Activated CD4-positive, alpha-beta memory T cell treated with anti-CD3 and anti-CD28 coated beads, Interleukin-2, amount 10 ng/mL, durations not matched to agents 7 days and 5 days (primary cell): Measurements from ENCODE around the gene AIPL1. TPM values are rescaled to one million over a fixed set of nuclear protein-coding genes. Genes with fewer than 3 reads are reported as not detected.

Experiments
- CTCF ChIA-PET: fragments of 350-600 bp; sonication (Branson Sonifier 250); formaldehyde crosslinking; loops from one replicate; lab custom pipeline; 2021; ENCODE audit warnings: antibody characterized with exemption, inconsistent platforms; lab: Charles Lee
- POLR2A ChIA-PET: fragments of 350-600 bp; sonication (Branson Sonifier 250); formaldehyde crosslinking; loops from one replicate; lab custom pipeline; 2021; ENCODE audit warnings: antibody characterized with exemption; lab: Charles Lee
- DNase-seq: peaks from one replicate; pipeline ENCODE4 v3.0.0-alpha.2; 2020
- H3K27ac Mint-ChIP-seq: one replicate; pipeline ENCODE4 v1.8.0; 2021; ENCODE audit warnings: mild to moderate bottlenecking, mixed read lengths
- H3K27me3 Mint-ChIP-seq: one replicate; pipeline ENCODE4 v1.8.0; 2021; ENCODE audit warnings: mixed read lengths
- H3K36me3 Mint-ChIP-seq: one replicate; pipeline ENCODE4 v1.8.0; 2021; ENCODE audit warnings: low read depth, mixed read lengths
- H3K4me1 Mint-ChIP-seq: one replicate; pipeline ENCODE4 v1.8.0; 2021; ENCODE audit warnings: mixed read lengths
- H3K4me3 Mint-ChIP-seq: one replicate; pipeline ENCODE4 v1.8.0; 2021; ENCODE audit warnings: mild to moderate bottlenecking, mixed read lengths
- H3K9me3 Mint-ChIP-seq: one replicate; pipeline ENCODE4 v1.8.0; 2021; ENCODE audit warnings: mixed read lengths
- total RNA-seq, 2 experiments: library from RNA; stranded (reverse); gene quantifications; one replicate each; pipeline ENCODE4 v1.2.3, GENCODE V29; 2021

Gene AIPL1
- total RNA-seq, 2 experiments from 2014 or later = not detected

DNA sequence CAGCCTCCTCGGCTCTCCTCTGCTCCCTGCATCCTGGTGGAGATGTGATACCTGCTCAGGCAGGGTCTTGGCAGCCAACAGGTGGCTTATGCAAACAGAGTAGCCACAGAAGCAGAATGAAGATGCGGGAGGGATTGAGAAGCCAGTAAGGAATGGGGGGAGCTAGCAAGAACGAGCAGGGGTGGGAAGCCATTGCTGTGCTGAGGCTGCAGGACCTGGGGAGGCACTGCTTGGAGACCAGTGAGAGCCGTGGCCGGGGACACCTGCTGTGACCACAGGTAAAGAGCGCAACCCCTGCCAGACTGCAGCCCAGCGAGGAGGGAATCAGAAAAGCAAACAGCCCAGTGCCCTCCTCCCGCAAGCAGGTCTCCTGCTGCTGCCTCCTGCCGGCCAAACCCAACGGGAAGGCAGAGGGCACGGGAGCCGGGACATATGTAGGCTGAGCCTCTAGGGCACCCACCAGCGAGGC lies 14.7 kb downstream of the AIPL1 start:
- ChIA-PET POLR2A (no interaction called here), CTCF (interaction anchor here (1.0 to 1.4 kb wide), 2 partner anchors 714 to 826 kb away, joined by 3 read pairs; no protein-coding TSS in a partner anchor)
- Mint-ChIP-seq H3K27ac (no peak overlapping the region), H3K27me3 (peaks cover 45% of the 10 kb centered on the region), H3K4me3 (no peak overlapping the region), H3K9me3 (no peaks in the 10 kb centered on the region), H3K4me1 (peaks cover 2% of the 10 kb centered on the region), H3K36me3 (no peaks in the 10 kb centered on the region)
- DNase-seq = no peak

DNA sequence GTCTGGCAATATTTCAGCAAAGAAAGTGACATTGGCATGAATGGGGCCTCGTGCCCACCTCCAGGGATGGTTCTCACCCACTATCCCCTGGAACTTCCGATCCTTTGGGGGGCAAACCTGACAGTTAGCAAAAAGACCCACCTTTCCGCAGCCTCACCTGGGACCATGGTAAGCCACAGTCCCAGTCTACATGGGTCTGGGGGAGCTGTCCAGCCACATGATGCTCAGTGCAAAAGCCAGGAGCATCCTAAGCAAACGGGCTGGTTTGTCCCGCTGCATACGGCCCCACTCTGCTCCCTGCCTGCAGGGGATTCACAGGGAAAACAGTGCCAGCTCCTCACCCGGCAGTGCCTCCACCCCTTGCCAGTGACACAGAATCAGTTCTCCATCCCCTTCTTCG lies 19.3 kb downstream of the AIPL1 start:
- Mint-ChIP-seq H3K27me3 (peaks cover 17% of the 10 kb centered on the region), H3K36me3 (no peaks in the 10 kb centered on the region), H3K27ac (no peak overlapping the region), H3K4me1 (no peaks in the 10 kb centered on the region), H3K9me3 (no peaks in the 10 kb centered on the region), H3K4me3 (no peak overlapping the region)
- DNase-seq = no peak
- CTCF ChIA-PET = no interaction called here
- POLR2A ChIA-PET = no interaction called here

DNA sequence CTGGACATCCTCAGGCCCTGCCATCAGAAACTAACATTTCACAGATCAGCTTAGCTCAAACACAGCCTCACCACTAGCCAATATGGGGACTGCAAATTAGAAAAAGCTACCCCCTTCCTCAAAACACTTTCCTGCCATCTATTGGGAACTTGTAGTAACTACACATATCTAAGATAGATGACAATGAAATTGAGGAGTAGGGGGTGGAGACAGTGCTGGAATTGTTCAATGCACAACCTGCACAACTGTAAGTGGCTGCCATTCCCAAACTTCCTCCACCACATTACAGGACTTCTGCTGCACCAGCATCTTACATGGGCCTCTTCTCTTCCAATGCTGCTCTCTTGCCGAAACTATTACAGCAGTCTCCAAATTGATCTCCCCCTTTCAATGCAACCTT lies 21.9 kb downstream of the AIPL1 start:
- ChIA-PET POLR2A (interaction anchor here (1.0 kb wide), 1 partner anchor 782 kb away, joined by 3 read pairs; no protein-coding TSS in a partner anchor), CTCF (interaction anchor here (1.2 to 2.0 kb wide), 4 partner anchors 11 to 821 kb away, joined by 3 to 11 read pairs (median 4); no protein-coding TSS in a partner anchor)
- Mint-ChIP-seq H3K27ac (no peak overlapping the region), H3K36me3 (no peaks in the 10 kb centered on the region), H3K27me3 (peaks cover 8% of the 10 kb centered on the region), H3K4me1 (no peaks in the 10 kb centered on the region), H3K9me3 (no peaks in the 10 kb centered on the region), H3K4me3 (no peak overlapping the region)
- no peak for DNase-seq

DNA sequence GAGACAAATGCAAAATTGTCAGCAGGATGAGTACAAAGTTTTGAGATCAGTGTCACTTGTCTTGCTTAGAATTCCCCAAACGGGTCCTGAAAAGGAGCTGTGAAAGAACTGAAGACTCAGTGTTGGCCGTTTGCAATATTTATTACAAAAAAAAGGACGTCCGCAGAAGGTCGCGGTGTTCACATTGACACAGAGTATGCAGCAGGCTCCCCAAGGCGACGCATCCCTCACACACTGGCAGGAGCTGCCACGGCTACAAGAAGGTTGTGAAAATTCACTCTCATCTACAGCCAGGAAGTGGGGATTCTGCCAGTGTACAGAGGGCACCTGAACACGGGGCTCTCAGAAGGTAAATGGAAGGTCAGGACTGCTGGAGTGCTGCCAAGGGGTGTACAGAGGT lies 26.2 kb downstream of the AIPL1 start:
- H3K4me1 Mint-ChIP-seq = no peaks in the 10 kb centered on the region

DNA sequence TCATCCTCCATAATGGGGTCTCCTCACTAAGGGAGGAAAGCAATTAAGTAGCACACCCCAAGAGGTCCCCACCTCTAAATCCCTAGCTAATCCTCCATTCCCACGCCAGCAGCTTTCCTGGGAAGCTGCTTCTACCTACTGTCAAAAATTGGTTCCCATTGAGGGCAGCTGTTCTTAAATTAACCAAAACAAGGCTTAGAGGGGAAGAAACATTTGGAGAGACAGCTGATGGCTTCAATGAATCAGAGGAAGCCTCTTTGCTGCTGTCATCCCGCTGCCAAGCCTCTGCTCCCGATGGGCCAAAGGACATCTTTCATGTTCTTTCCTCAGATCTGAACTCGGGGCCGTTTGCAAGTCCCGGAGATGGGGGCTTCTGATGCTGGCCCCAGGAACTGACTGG lies 26.6 kb downstream of the AIPL1 start:
- H3K27ac Mint-ChIP-seq = no peak overlapping the region
- peaks cover 10% of the 10 kb centered on the region for H3K27me3 Mint-ChIP-seq
- H3K9me3 Mint-ChIP-seq = no peaks in the 10 kb centered on the region
- DNase-seq = no peak
- ChIA-PET CTCF (no interaction called here), POLR2A (no interaction called here)
- H3K4me3 Mint-ChIP-seq = no peak overlapping the region
- no peaks in the 10 kb centered on the region for H3K4me1 Mint-ChIP-seq
- H3K36me3 Mint-ChIP-seq = no peaks in the 10 kb centered on the region

More for the DNA sequence above, 26.2 kb downstream of the AIPL1 start:
- POLR2A ChIA-PET = no interaction called here
- no peaks in the 10 kb centered on the region for H3K9me3 Mint-ChIP-seq
- H3K27me3 Mint-ChIP-seq = peaks cover 7% of the 10 kb centered on the region
- H3K4me3 Mint-ChIP-seq = no peak overlapping the region
- CTCF ChIA-PET = no interaction called here
- H3K27ac Mint-ChIP-seq = no peak overlapping the region
- H3K36me3 Mint-ChIP-seq = no peaks in the 10 kb centered on the region
- no peak for DNase-seq

DNA sequence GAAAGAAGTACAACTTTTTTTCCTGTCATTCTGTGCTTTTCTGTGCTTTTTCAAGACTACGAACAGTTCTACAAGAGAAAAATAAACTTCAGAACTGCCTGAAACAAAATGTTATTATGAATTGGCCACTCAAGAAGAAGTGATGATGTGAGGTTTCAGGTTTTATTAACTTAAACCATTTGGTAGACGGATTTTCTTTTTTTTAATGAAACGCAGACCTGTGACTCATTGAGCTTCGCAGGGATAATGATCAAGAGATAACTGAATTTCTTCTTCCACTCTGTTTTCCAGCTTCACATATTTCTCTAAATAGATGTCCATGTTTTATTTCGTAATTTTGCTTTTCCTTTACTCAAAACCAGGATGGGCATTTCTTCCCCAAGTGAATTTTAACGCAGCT lies 32.7 kb downstream of the AIPL1 start:
- POLR2A ChIA-PET = no interaction called here
- no peaks in the 10 kb centered on the region for H3K36me3 Mint-ChIP-seq
- no peaks in the 10 kb centered on the region for H3K4me1 Mint-ChIP-seq
- DNase-seq = no peak
- no peaks in the 10 kb centered on the region for H3K9me3 Mint-ChIP-seq
- H3K4me3 Mint-ChIP-seq = no peak overlapping the region
- H3K27ac Mint-ChIP-seq = no peak overlapping the region
- H3K27me3 Mint-ChIP-seq = peaks cover 12% of the 10 kb centered on the region
- CTCF ChIA-PET = no interaction called here

DNA sequence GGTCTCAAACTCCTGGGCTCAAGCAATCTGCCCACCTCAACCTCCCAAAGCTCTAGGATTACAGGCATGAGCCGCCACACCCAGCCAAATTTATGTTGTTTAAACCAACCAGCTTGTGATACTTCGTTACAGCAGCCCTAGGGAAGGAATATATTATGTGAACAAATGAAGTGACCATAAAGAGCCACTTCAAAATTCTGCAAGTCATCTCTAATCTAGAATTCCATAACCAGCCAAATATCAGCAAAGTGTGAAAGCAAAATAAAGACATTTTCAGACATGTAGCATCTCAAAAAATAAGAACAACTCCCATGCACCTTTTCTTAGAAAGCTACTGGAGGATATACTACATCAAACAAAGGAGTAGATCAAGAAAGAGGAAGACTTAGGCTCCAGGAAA lies 36.0 kb downstream of the AIPL1 start:
- Mint-ChIP-seq H3K4me3 (no peak overlapping the region), H3K27me3 (peaks cover 16% of the 10 kb centered on the region), H3K36me3 (no peaks in the 10 kb centered on the region), H3K27ac (no peak overlapping the region), H3K9me3 (no peaks in the 10 kb centered on the region), H3K4me1 (no peaks in the 10 kb centered on the region)
- POLR2A ChIA-PET = no interaction called here
- CTCF ChIA-PET = no interaction called here
- no peak for DNase-seq

DNA sequence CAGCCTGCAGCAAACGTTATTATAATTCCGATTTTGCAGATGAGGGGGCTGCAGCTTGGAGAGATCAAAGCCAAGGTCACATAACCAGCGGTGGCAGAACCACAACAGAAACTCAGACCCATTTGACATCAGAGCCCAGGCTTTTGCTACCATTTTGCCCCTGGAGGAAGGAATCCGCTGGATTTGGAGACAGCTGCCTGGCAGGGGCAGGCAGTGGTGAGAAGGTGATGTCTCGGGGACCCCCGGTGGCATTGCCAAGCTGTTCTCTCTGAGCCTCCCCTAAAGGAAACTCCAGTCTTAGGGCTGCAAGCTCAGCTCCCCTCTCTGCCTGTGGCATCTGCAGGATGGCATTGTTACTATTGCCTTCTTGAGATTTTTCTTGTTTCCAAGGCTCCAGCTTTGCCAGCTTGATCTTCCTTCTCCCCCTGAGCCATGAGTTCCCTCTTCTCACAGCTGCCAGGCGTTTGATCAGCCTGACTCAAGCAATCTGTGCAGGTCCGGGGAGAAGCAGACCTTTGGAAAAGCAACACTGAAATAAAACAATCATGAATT lies 40.8 kb downstream of the AIPL1 start:
- CTCF ChIA-PET = no interaction called here
- H3K36me3 Mint-ChIP-seq = no peaks in the 10 kb centered on the region
- no peak overlapping the region for H3K27ac Mint-ChIP-seq
- DNase-seq = no peak
- no peaks in the 10 kb centered on the region for H3K9me3 Mint-ChIP-seq
- POLR2A ChIA-PET = no interaction called here
- no peaks in the 10 kb centered on the region for H3K4me1 Mint-ChIP-seq
- H3K27me3 Mint-ChIP-seq = peaks cover 6% of the 10 kb centered on the region
- no peak overlapping the region for H3K4me3 Mint-ChIP-seq

DNA sequence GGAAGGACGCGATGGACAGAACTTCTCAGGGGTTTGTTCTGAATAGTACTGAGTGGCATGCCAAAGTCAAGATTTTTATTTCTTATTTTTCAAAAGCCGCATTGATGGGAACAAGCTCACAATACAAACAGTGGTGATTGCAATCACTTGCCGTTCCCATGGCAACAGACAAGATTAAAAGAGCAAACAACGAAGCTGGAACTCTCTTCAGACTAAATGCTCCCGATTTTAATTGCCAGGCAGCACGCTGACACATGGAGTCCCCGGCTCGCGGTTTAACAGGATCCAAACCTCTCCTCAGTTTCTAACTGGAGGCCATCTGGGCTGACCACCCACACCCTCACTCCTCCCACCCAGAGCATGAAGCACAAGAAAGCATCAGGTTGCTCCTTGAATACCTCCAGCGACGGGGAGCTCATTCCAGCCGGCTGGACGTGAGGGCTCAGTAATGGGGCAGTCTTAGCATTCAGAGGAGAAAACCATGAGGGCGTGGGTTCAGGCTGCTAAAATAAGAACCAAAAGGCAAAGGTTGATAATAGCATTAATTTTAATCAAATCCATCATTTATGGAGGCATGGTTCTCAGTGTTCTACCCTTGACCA lies 41.5 kb downstream of the AIPL1 start:
- CTCF ChIA-PET = no interaction called here
- H3K9me3 Mint-ChIP-seq = no peaks in the 10 kb centered on the region
- no peak overlapping the region for H3K27ac Mint-ChIP-seq
- peaks cover 6% of the 10 kb centered on the region for H3K27me3 Mint-ChIP-seq
- no peaks in the 10 kb centered on the region for H3K36me3 Mint-ChIP-seq
- H3K4me3 Mint-ChIP-seq = no peak overlapping the region
- H3K4me1 Mint-ChIP-seq = no peaks in the 10 kb centered on the region
- DNase-seq = no peak
- POLR2A ChIA-PET = no interaction called here

DNA sequence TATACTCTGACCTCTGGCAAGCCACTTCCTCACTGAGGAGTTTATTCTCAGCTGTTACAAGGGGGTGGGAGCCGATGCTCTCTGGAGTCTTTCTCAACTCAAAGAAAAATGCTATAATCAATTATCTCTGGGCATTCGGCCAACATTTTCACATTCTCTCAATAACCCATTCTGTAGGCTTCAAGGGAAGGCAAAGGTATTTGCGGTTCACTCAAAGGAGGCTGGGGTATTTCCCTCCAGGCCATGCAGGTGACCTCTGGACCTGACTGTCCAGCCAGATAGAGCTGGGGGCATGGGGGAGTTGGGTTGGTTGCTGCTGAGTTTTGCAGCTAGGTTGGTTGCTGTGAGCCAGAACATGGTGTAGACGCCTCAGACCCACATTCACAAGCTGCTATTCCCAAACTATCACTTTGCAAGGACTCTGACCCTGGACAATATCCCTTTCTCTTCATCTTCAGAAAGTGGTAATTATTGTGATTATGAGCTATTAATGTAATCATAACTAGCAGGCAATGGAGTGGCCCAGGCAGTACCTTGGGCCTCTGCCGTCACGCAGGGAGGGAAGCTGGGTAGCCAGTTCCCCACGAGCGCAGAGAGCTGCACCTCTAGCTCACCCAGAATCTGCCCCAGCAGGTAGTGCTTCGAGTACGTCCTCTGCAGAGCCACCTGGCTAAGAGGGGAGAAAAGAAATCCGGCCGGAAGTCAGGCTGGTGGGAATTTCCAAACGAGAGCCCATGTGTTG lies 42.1 kb downstream of the AIPL1 start:
- ChIA-PET CTCF (no interaction called here), POLR2A (no interaction called here)
- Mint-ChIP-seq H3K4me1 (no peaks in the 10 kb centered on the region), H3K27me3 (peaks cover 4% of the 10 kb centered on the region), H3K27ac (no peak overlapping the region), H3K36me3 (no peaks in the 10 kb centered on the region), H3K4me3 (no peak overlapping the region), H3K9me3 (no peaks in the 10 kb centered on the region)
- DNase-seq = no peak

DNA sequence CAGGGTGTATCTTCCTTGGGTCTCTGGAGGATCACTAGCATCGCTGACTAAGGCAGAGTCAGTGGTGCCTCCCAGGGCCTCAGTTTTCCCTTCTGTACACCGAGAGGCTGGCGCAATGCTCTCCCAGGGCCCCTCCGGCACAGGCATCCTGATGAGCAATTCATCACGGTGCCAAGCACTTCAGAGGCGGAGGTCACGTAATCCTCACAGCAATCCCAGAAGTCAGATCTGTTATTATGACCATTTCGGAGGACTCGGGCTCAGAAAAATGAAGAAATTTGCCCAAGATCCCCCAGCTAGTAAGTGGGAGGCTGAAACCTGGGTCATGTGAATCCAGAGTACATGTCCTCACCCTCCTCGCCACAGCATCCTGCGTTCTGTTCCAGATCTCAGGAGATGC lies 46.5 kb downstream of the AIPL1 start:
- no peak for DNase-seq
- no peaks in the 10 kb centered on the region for H3K9me3 Mint-ChIP-seq
- no peak overlapping the region for H3K4me3 Mint-ChIP-seq
- H3K4me1 Mint-ChIP-seq = no peaks in the 10 kb centered on the region
- ChIA-PET CTCF (no interaction called here), POLR2A (no interaction called here)
- no peaks in the 10 kb centered on the region for H3K36me3 Mint-ChIP-seq
- no peaks in the 10 kb centered on the region for H3K27me3 Mint-ChIP-seq
- no peak overlapping the region for H3K27ac Mint-ChIP-seq

DNA sequence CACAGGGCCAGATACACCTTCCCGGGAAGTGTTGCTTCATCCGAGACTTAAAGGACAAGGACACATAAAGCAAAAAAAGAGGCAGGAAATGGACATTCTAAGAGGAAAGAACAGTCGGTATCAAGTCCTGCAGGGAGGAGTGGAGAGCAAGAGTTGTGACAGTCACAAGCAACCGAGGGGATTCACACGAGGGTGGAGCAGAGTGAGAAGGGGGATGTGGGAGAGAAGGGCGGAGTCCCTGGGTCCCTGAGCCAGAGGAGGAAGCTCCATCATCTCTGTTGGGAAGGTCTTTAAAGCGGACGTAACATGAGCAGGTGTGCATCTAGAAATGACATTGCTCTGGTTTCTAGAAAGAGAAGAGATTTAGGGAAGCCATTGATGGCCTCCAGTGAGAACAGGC lies 47.1 kb downstream of the AIPL1 start:
- Mint-ChIP-seq H3K9me3 (no peaks in the 10 kb centered on the region), H3K36me3 (no peaks in the 10 kb centered on the region), H3K4me1 (no peaks in the 10 kb centered on the region), H3K4me3 (no peak overlapping the region), H3K27me3 (peaks cover 4% of the 10 kb centered on the region), H3K27ac (no peak overlapping the region)
- POLR2A ChIA-PET = no interaction called here
- CTCF ChIA-PET = no interaction called here
- no peak for DNase-seq

DNA sequence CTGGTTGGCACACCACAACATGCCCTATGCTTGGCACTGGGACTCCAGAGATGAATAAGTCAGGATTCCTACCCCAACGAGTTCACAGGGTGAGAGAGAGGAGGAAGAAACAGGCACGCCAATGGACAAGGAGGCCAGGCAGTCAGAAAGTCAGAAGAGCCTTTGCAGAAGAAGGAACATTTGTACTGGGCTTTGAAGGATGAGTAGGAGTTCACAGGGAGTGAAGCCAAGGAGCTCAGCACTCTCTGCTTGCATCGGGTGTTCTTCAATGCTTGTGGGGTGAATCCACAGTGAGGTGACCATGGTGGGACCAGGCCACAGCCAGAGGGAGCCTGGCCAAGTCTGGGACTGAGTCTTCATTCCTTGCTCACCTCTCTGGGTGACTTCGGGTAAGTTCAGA lies 47.5 kb downstream of the AIPL1 start:
- Mint-ChIP-seq H3K4me3 (no peak overlapping the region), H3K36me3 (no peaks in the 10 kb centered on the region), H3K27ac (no peak overlapping the region), H3K9me3 (no peaks in the 10 kb centered on the region), H3K27me3 (peaks cover 4% of the 10 kb centered on the region), H3K4me1 (no peaks in the 10 kb centered on the region)
- ChIA-PET CTCF (no interaction called here), POLR2A (no interaction called here)
- DNase-seq = no peak
